ENCODE results near the gene SPTAN1. TPM values are rescaled to one million over a fixed set of nuclear protein-coding genes. Genes with fewer than 3 reads are reported as not detected.
A peak's percentile ranks its signal among the peaks of the same experiment; 100 is the strongest.

The SPTAN1 gene
- total RNA-seq, 4 donors from 2014 or later, result 189 to 307 (median 278) TPM

DNA sequence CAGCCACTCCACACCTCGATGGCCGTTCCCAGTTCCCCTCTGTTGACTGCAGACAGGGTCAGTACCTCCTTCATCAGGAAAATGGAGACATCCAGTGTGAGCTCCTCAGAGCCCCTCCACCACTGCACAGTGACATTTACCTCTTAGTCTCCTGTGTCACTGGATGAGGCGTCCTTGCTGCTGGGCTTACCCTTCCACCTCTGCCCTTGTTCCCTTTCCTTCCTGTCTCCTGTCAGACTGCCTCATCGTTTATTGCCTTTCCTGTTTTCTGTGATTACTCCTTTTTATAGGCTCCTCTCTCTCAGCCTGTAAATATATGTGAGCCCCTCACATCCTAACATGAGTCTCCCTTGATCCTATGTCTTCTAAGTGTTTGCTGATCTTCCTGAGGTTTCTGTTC, 23.2 kb upstream of the SPTAN1 start:
- no peak for DNase-seq
- Histone ChIP-seq H3K4me3 (replicated peaks in 1 of 3) (no peak overlapping the region), H3K4me1 (no peaks in the 10 kb centered on the region), H3K9me3 (no peaks in the 10 kb centered on the region), H3K27ac (no peak overlapping the region), H3K27me3 (no peaks in the 10 kb centered on the region), H3K36me3 (peaks cover 60 to 72% of the 10 kb centered on the region in 2 donors)
- no peak for TF ChIP-seq CTCF (IDR thresholded peaks at IDR 0.05)
- no peak for TF ChIP-seq POLR2A (IDR thresholded peaks at IDR 0.05)
- 77 to 78% methylated on average over 4 of the region's 4 CpGs for WGBS, 2 donors
- intact Hi-C loops (cut with DNase I), result no loop called here

- H3K36me3 ChIP-seq, result peaks cover 45 to 63% of the 10 kb centered on the region in 2 donors
- no peaks in the 10 kb centered on the region for H3K27me3 ChIP-seq
- DNase-seq, result no peak
- H3K4me1 ChIP-seq, result no peaks in the 10 kb centered on the region
- intact Hi-C loops (cut with DNase I), result no loop called here
- H3K27ac ChIP-seq, result no peak overlapping the region
- no peak overlapping the region for H3K4me3 ChIP-seq (replicated peaks in 1 of 3)
- no peaks in the 10 kb centered on the region for H3K9me3 ChIP-seq
- 96 to 97% methylated on average over 4 of the region's 4 CpGs for WGBS, 2 donors
- TF ChIP-seq CTCF (IDR thresholded peaks at IDR 0.05) (no peak), POLR2A (IDR thresholded peaks at IDR 0.05) (no peak)
Observed at GRCh38 chr9:128532581-128532980, 19.8 kb upstream of the SPTAN1 start.

- Histone ChIP-seq H3K4me3 (replicated peaks in 1 of 3) (no peak overlapping the region), H3K27ac (no peak overlapping the region), H3K4me1 (no peaks in the 10 kb centered on the region), H3K27me3 (no peaks in the 10 kb centered on the region), H3K9me3 (no peaks in the 10 kb centered on the region), H3K36me3 (peaks cover 60 to 62% of the 10 kb centered on the region in 2 donors)
- TF ChIP-seq CTCF (IDR thresholded peaks at IDR 0.05) (no peak), POLR2A (IDR thresholded peaks at IDR 0.05) (no peak)
- WGBS, 2 donors, result 71 to 86% methylated on average over 3 of the region's 3 CpGs
- DNase-seq, result no peak
- intact Hi-C loops (cut with DNase I), result no loop called here
Observed at GRCh38 chr9:128540634-128541360, 11.6 kb upstream of the SPTAN1 start.

GRCh38 chr9:128546504-128546903, 5.9 kb upstream of the SPTAN1 start:
- H3K27ac ChIP-seq, result no peak overlapping the region
- TF ChIP-seq POLR2A (IDR thresholded peaks at IDR 0.05) (no peak), CTCF (IDR thresholded peaks at IDR 0.05) (no peak)
- DNase-seq, result no peak
- no peak overlapping the region for H3K4me3 ChIP-seq (replicated peaks in 1 of 3)
- H3K4me1 ChIP-seq, result peaks cover 18 to 23% of the 10 kb centered on the region in 2 donors
- peaks cover 8 to 10% of the 10 kb centered on the region in 2 donors for H3K36me3 ChIP-seq
- WGBS, 2 donors, result 86 to 97% methylated on average over 3 of the region's 3 CpGs
- intact Hi-C loops (cut with DNase I), result no loop called here
- no peaks in the 10 kb centered on the region for H3K27me3 ChIP-seq
- H3K9me3 ChIP-seq, result no peaks in the 10 kb centered on the region

- Histone ChIP-seq H3K4me3 (replicated peaks in 1 of 3) (no peak overlapping the region), H3K27me3 (no peaks in the 10 kb centered on the region), H3K36me3 (no peaks in the 10 kb centered on the region), H3K9me3 (no peaks in the 10 kb centered on the region), H3K4me1 (peaks cover 25 to 30% of the 10 kb centered on the region in 2 donors), H3K27ac (peak overlapping the region in 1 of 3 donors; percentile 99)
- 91 to 93% methylated on average over 7 of the region's 7 CpGs for WGBS, 2 donors
- DNase-seq, result no peak
- intact Hi-C loops (cut with DNase I), result no loop called here
- TF ChIP-seq CTCF (IDR thresholded peaks at IDR 0.05), result no peak
- TF ChIP-seq POLR2A (IDR thresholded peaks at IDR 0.05), result no peak
Observed at GRCh38 chr9:128548876-128549275, 3.5 kb upstream of the SPTAN1 start.
